A549 (cell line): ENCODE data around the gene ZNF526. TPM values are rescaled to one million over a fixed set of nuclear protein-coding genes. Genes with fewer than 3 reads are reported as not detected.

Source experiments
- ATAC-seq, 2 experiments: fragments of 200-7000 bp in 1 of 2; fragments of >200 bp in 1 of 2; cut with Nextera tagmentation in 1 of 2; cut with Tn5 transposase in 1 of 2; 3 replicates each; pipeline versions ENCODE4 v1.8.0 to v1.9.1; 2018 to 2020; ENCODE audit warnings: mild to moderate bottlenecking in 1 of 2, moderate library complexity in 1 of 2
- CTCF ChIA-PET: fragments of 300-600 bp; sonication (Branson Sonifier 250); formaldehyde crosslinking; extraction: SDS; loops from one replicate; lab custom pipeline; 2021; ENCODE audit warnings: antibody characterized with exemption, inconsistent platforms; lab: Yijun Ruan, JAX
- POLR2A ChIA-PET: fragments of 350-600 bp; formaldehyde crosslinking; extraction: SDS; loops from one replicate; lab custom pipeline; 2021; ENCODE audit warnings: antibody characterized with exemption, inconsistent platforms; lab: Yijun Ruan, JAX
- DNase-seq, 2 experiments: peaks; one replicate each; pipeline versions ENCODE4 v3.0.0 to v3.0.0-alpha.2; 2011 to 2016; ENCODE audit warnings: low read depth in 1 of 2, low spot score in 1 of 2
- FAIRE-seq: peaks from 2 replicates; lab custom pipeline; 2011; peaks lifted over from hg19 to GRCh38; lab: Jason Lieb, UNC
- H3K27ac ChIP-seq, 2 experiments: fragments of >200 bp; sonication (Bioruptor Twin); formaldehyde crosslinking; 3 replicates each; pipeline ENCODE4 v1.5.1; 2016 to 2017
- H3K4me1 ChIP-seq: fragments of >200 bp; sonication (Bioruptor Twin); formaldehyde crosslinking; 3 replicates; pipeline ENCODE4 v1.6.1; 2016
- H3K4me2 ChIP-seq: fragments of >200 bp; sonication (Bioruptor Twin); formaldehyde crosslinking; 3 replicates; pipeline ENCODE4 v1.6.1; 2016
- H3K4me3 ChIP-seq: fragments of >200 bp; sonication (Bioruptor Twin); formaldehyde crosslinking; 3 replicates; pipeline ENCODE4 v1.5.1; 2016
- H3K9me3 ChIP-seq: fragments of >200 bp; sonication (Bioruptor Twin); formaldehyde crosslinking; 3 replicates; pipeline ENCODE4 v1.6.1; 2016
- ATOH8 ChIP-seq: fragments of 250-450 bp; sonication (Bioruptor Pico); IDR thresholded peaks from 2 replicates; pipeline ENCODE4 v1.5.0; 2020; ENCODE audit warnings: low read depth, mild to moderate bottlenecking, moderate library complexity
- CTCF ChIP-seq: fragments of >200 bp; sonication (Bioruptor Twin); formaldehyde crosslinking; IDR thresholded peaks from 3 replicates; pipeline ENCODE4 v1.5.1; 2016
- EHF ChIP-seq: fragments of 250-450 bp; sonication (Bioruptor Pico); IDR thresholded peaks from 2 replicates; pipeline ENCODE4 v1.5.0; 2020; ENCODE audit warnings: mild to moderate bottlenecking
- ESRRA ChIP-seq: fragments of 150-350 bp; IDR thresholded peaks from 2 replicates; pipeline ENCODE4 v1.6.1; 2014; ENCODE audit warnings: mild to moderate bottlenecking, low read length, borderline replicate concordance
- FOSL2 ChIP-seq, 2 experiments: fragments of 450-650 bp in 1 of 2; fragments of >200 bp in 1 of 2; sonication (Bioruptor Twin) in 1 of 2; formaldehyde crosslinking; IDR thresholded peaks; 2 replicates each; pipeline versions ENCODE4 v1.5.0 to v1.6.1; 2016 to 2020; ENCODE audit warnings: mild to moderate bottlenecking in 1 of 2, moderate library complexity in 1 of 2
- HDAC2 ChIP-seq: fragments of 200-600 bp; sonication (generic); IDR thresholded peaks from 2 replicates; pipeline ENCODE4 v1.6.1; 2016
- HEYL ChIP-seq: fragments of 250-450 bp; sonication (Bioruptor Pico); IDR thresholded peaks from 2 replicates; pipeline ENCODE4 v1.8.0; 2021; ENCODE audit warnings: mild to moderate bottlenecking, moderate library complexity
- HOXB5 ChIP-seq: fragments of 250-450 bp; sonication (Bioruptor Pico); IDR thresholded peaks from 2 replicates; pipeline ENCODE4 v1.5.0; 2020; ENCODE audit warnings: mild to moderate bottlenecking, moderate library complexity
- MAZ ChIP-seq: fragments of 150-350 bp; IDR thresholded peaks from 2 replicates; pipeline ENCODE4 v1.6.1; 2014; ENCODE audit warnings: antibody characterized with exemption, low read depth, low read length, borderline replicate concordance
- NFE2L2 ChIP-seq: fragments of 150-350 bp; conservative IDR thresholded peaks from 2 replicates; pipeline ENCODE4 v1.6.1; 2014; ENCODE audit warnings: low read length
- NPAS2 ChIP-seq: fragments of 250-450 bp; sonication (Bioruptor Pico); IDR thresholded peaks from 2 replicates; pipeline ENCODE4 v1.8.0; 2022; ENCODE audit warnings: mild to moderate bottlenecking, moderate library complexity, borderline replicate concordance
- NR3C1 ChIP-seq: fragments of >200 bp; sonication (Bioruptor Twin); formaldehyde crosslinking; IDR thresholded peaks from 3 replicates; pipeline ENCODE4 v1.6.1; 2017
- PHF8 ChIP-seq: fragments of 200-600 bp; sonication (generic); IDR thresholded peaks from 2 replicates; pipeline ENCODE4 v1.6.1; 2016; ENCODE audit warnings: low read depth, mild to moderate bottlenecking, antibody characterized with exemption, moderate library complexity, borderline replicate concordance
- RAD21 ChIP-seq, 2 experiments: fragments of >200 bp in 1 of 2; sonication (Bioruptor Twin) in 1 of 2; formaldehyde crosslinking in 1 of 2; IDR thresholded peaks in 1 of 2; conservative IDR thresholded peaks in 1 of 2; 2 replicates in 1 of 2; 3 replicates in 1 of 2; pipeline ENCODE4 v1.6.1; 2012 to 2018; ENCODE audit warnings: inconsistent platforms in 1 of 2
- REST ChIP-seq: fragments of 200-600 bp; sonication (generic); IDR thresholded peaks from 2 replicates; pipeline ENCODE4 v1.6.1; 2016; ENCODE audit warnings: antibody characterized with exemption, mild to moderate bottlenecking, moderate library complexity
- RFX5 ChIP-seq: fragments of 450-650 bp; IDR thresholded peaks from 2 replicates; pipeline ENCODE4 v1.7.1; 2014; ENCODE audit warnings: antibody characterized with exemption, mild to moderate bottlenecking, moderate library complexity
- SREBF2 ChIP-seq: fragments of 450-650 bp; IDR thresholded peaks from 2 replicates; pipeline ENCODE4 v1.6.1; 2014; ENCODE audit warnings: mild to moderate bottlenecking, moderate library complexity
- USF2 ChIP-seq: fragments of 450-650 bp; IDR thresholded peaks from 2 replicates; pipeline ENCODE4 v1.6.1; 2014; ENCODE audit warnings: antibody characterized with exemption
- ZC3H11A ChIP-seq: fragments of 450-650 bp; IDR thresholded peaks from 2 replicates; pipeline ENCODE4 v1.6.1; 2014; ENCODE audit warnings: antibody characterized with exemption, mild to moderate bottlenecking
- ZFP36 ChIP-seq: fragments of 450-650 bp; IDR thresholded peaks from 2 replicates; pipeline ENCODE4 v1.6.1; 2014; ENCODE audit warnings: borderline replicate concordance; ENCODE audit not compliant: partially characterized antibody
- WGBS: methylation state at CpG from one replicate; pipeline ENCODE4 v1.1.6; 2017; ENCODE audit errors: missing lambda C conversion rate; 5-methylcytosine and 5-hydroxymethylcytosine counted together
- polyA plus RNA-seq, 4 experiments: library from polyadenylated mRNA; depleted of rRNA in 3 of 4; stranded (reverse); fragments of >200 nt; fragmentation: RNase III in 1 of 4; extraction: RNeasy Plus Mini Kit Qiagen cat#74134 plus additional on column Dnase treatment in 1 of 4; gene quantifications; 2 replicates in 3 of 4; 3 replicates in 1 of 4; pipeline ENCODE4 v1.2.3, GENCODE V29; 2011 to 2017

Gene ZNF526
- polyA plus RNA-seq, 2 of the 4 experiments (the other 2 are of a cell fraction): 7.1 to 12.9 TPM

- TF ChIP-seq CTCF (no peak), FOSL2 (IDR thresholded peaks at IDR 0.05) (no peak), FOSL2 (CRISPR knock-in tag; IDR thresholded peaks at IDR 0.05) (0 out of 2 replicates have a peak, but pooled peaks have one; percentile 15)
- TF ChIP-seq, all 56 proteins: peak for 1
- POLR2A ChIA-PET: interaction anchor here (1.2 kb wide), 1 partner anchor 225 kb away, joined by 3 read pairs; no protein-coding TSS in a partner anchor
- FAIRE-seq (peak; percentile 67), DNase-seq (no peak), ATAC-seq (no peak)
- H3K4me1 ChIP-seq: peaks cover 15% of the 10 kb centered on the region
- CTCF ChIA-PET: interaction anchor here (0.7 to 1.5 kb wide), 9 partner anchors 13 to 345 kb away, joined by 3 to 8 read pairs (median 4); partner anchors contain the start of gene POU2F2
- WGBS: 60% methylated on average over 7 of the region's 7 CpGs
- H3K27ac ChIP-seq: no peak overlapping the region
- H3K4me2 ChIP-seq: no peak overlapping the region
- no peaks in the 10 kb centered on the region for H3K9me3 ChIP-seq
- no peak overlapping the region for H3K4me3 ChIP-seq
Measured at GRCh38 chr19:42172261-42172660, 47.9 kb upstream of the ZNF526 start.

- ChIA-PET POLR2A (no interaction called here), CTCF (interaction anchor here (1.2 to 4.6 kb wide), 5 partner anchors 12 to 65 kb away, joined by 3 to 54 read pairs (median 24); partner anchors contain the start of gene POU2F2)
- WGBS: 76% methylated on average over 5 of the region's 5 CpGs
- H3K4me1 ChIP-seq: peaks cover 18% of the 10 kb centered on the region
- DNase-seq (no peak), ATAC-seq (no peak), FAIRE-seq (peak; percentile 78)
- no peak overlapping the region for H3K4me2 ChIP-seq
- no peaks in the 10 kb centered on the region for H3K9me3 ChIP-seq
- no peak overlapping the region for H3K27ac ChIP-seq
- TF ChIP-seq SREBF2 (no peak), HDAC2 (no peak), ZC3H11A (no peak), MAZ (no peak), HEYL (CRISPR knock-in tag) (no peak), NFE2L2 (no peak), HOXB5 (CRISPR knock-in tag) (no peak), EHF (CRISPR knock-in tag) (no peak), NPAS2 (CRISPR knock-in tag) (no peak), RAD21 (conservative IDR thresholded peaks at IDR 0.05 in 1 of 2, IDR thresholded peaks at IDR 0.05 in 1 of 2) (no peak), NR3C1 (no peak), ATOH8 (CRISPR knock-in tag) (no peak), PHF8 (no peak), REST (no peak), ESRRA (no peak), RFX5 (no peak), USF2 (no peak), ZFP36 (no peak)
- H3K4me3 ChIP-seq: no peak overlapping the region
Measured at GRCh38 chr19:42173695-42174094, 46.4 kb upstream of the ZNF526 start.
